A549 (cell line): ENCODE results near the gene SFI1. TPM values are rescaled to one million over a fixed set of nuclear protein-coding genes. Genes with fewer than 3 reads are reported as not detected.

Experiments
- ATAC-seq, 2 experiments: fragments of 200-7000 bp in 1 of 2; fragments of >200 bp in 1 of 2; cut with Nextera tagmentation in 1 of 2; cut with Tn5 transposase in 1 of 2; 3 replicates each; pipeline versions ENCODE4 v1.8.0 to v1.9.1; 2018 to 2020; ENCODE audit warnings: mild to moderate bottlenecking in 1 of 2, moderate library complexity in 1 of 2
- CTCF ChIA-PET: fragments of 300-600 bp; sonication (Branson Sonifier 250); formaldehyde crosslinking; extraction: SDS; loops from one replicate; lab custom pipeline; 2021; ENCODE audit warnings: antibody characterized with exemption, inconsistent platforms; lab: Yijun Ruan, JAX
- POLR2A ChIA-PET: fragments of 350-600 bp; formaldehyde crosslinking; extraction: SDS; loops from one replicate; lab custom pipeline; 2021; ENCODE audit warnings: antibody characterized with exemption, inconsistent platforms; lab: Yijun Ruan, JAX
- DNase-seq, 2 experiments: peaks; one replicate each; pipeline versions ENCODE4 v3.0.0 to v3.0.0-alpha.2; 2011 to 2016; ENCODE audit warnings: low read depth in 1 of 2, low spot score in 1 of 2
- FAIRE-seq: peaks from 2 replicates; lab custom pipeline; 2011; peaks lifted over from hg19 to GRCh38; lab: Jason Lieb, UNC
- H3K27ac ChIP-seq, 2 experiments: fragments of >200 bp; sonication (Bioruptor Twin); formaldehyde crosslinking; 3 replicates each; pipeline ENCODE4 v1.5.1; 2016 to 2017
- H3K4me1 ChIP-seq: fragments of >200 bp; sonication (Bioruptor Twin); formaldehyde crosslinking; 3 replicates; pipeline ENCODE4 v1.6.1; 2016
- H3K4me2 ChIP-seq: fragments of >200 bp; sonication (Bioruptor Twin); formaldehyde crosslinking; 3 replicates; pipeline ENCODE4 v1.6.1; 2016
- H3K4me3 ChIP-seq: fragments of >200 bp; sonication (Bioruptor Twin); formaldehyde crosslinking; 3 replicates; pipeline ENCODE4 v1.5.1; 2016
- H3K9me3 ChIP-seq: fragments of >200 bp; sonication (Bioruptor Twin); formaldehyde crosslinking; 3 replicates; pipeline ENCODE4 v1.6.1; 2016
- CBX8 ChIP-seq: fragments of 200-600 bp; sonication (generic); IDR thresholded peaks from 2 replicates; pipeline ENCODE4 v1.6.1; 2016
- CHD4 ChIP-seq: fragments of 200-600 bp; sonication (generic); IDR thresholded peaks from 2 replicates; pipeline ENCODE4 v1.6.1; 2016; ENCODE audit warnings: antibody characterized with exemption, mild to moderate bottlenecking, borderline replicate concordance
- E2F6 ChIP-seq: IDR thresholded peaks from 2 replicates; pipeline ENCODE4 v1.6.1; 2012; ENCODE audit warnings: low read depth, borderline replicate concordance
- EHMT2 ChIP-seq: fragments of 200-600 bp; sonication (generic); IDR thresholded peaks from 2 replicates; pipeline ENCODE4 v1.6.1; 2016; ENCODE audit warnings: antibody characterized with exemption, low read depth, mild to moderate bottlenecking, moderate library complexity
- EP300 ChIP-seq, 2 experiments: fragments of >200 bp; sonication (Bioruptor Twin); formaldehyde crosslinking; IDR thresholded peaks; 2 replicates in 1 of 2; 3 replicates in 1 of 2; pipeline ENCODE4 v1.6.1; 2016 to 2017
- FOSL2 ChIP-seq, 2 experiments: fragments of 450-650 bp in 1 of 2; fragments of >200 bp in 1 of 2; sonication (Bioruptor Twin) in 1 of 2; formaldehyde crosslinking; IDR thresholded peaks; 2 replicates each; pipeline versions ENCODE4 v1.5.0 to v1.6.1; 2016 to 2020; ENCODE audit warnings: mild to moderate bottlenecking in 1 of 2, moderate library complexity in 1 of 2
- FOXS1 ChIP-seq: fragments of 250-450 bp; sonication (Bioruptor Pico); IDR thresholded peaks from 2 replicates; pipeline ENCODE4 v1.5.0; 2020; ENCODE audit warnings: mild to moderate bottlenecking, moderate library complexity
- HOXA7 ChIP-seq: fragments of 250-450 bp; sonication (Bioruptor Pico); IDR thresholded peaks from 2 replicates; pipeline ENCODE4 v1.5.0; 2020; ENCODE audit warnings: mild to moderate bottlenecking, moderate library complexity
- HOXB13 ChIP-seq: fragments of 250-450 bp; sonication (Bioruptor Pico); IDR thresholded peaks from 2 replicates; pipeline ENCODE4 v1.5.0; 2020; ENCODE audit warnings: low read depth, mild to moderate bottlenecking, moderate library complexity
- JUN ChIP-seq, 2 experiments: fragments of >200 bp; sonication (Bioruptor Twin); formaldehyde crosslinking; IDR thresholded peaks; 2 replicates in 1 of 2; 3 replicates in 1 of 2; pipeline ENCODE4 v1.6.1; 2016 to 2017
- JUNB ChIP-seq: fragments of >200 bp; sonication (Bioruptor Twin); formaldehyde crosslinking; IDR thresholded peaks from 2 replicates; pipeline ENCODE4 v1.6.1; 2016
- KDM1A ChIP-seq: fragments of 200-600 bp; sonication (generic); IDR thresholded peaks from 2 replicates; pipeline ENCODE4 v1.6.1; 2016; ENCODE audit warnings: low read depth, mild to moderate bottlenecking
- KDM5A ChIP-seq: fragments of 200-600 bp; sonication (generic); IDR thresholded peaks from 2 replicates; pipeline ENCODE4 v1.6.1; 2016; ENCODE audit warnings: antibody characterized with exemption, mild to moderate bottlenecking
- NFE2L2 ChIP-seq: fragments of 150-350 bp; conservative IDR thresholded peaks from 2 replicates; pipeline ENCODE4 v1.6.1; 2014; ENCODE audit warnings: low read length
- NR3C1 ChIP-seq: fragments of >200 bp; sonication (Bioruptor Twin); formaldehyde crosslinking; IDR thresholded peaks from 3 replicates; pipeline ENCODE4 v1.6.1; 2017
- PHF8 ChIP-seq: fragments of 200-600 bp; sonication (generic); IDR thresholded peaks from 2 replicates; pipeline ENCODE4 v1.6.1; 2016; ENCODE audit warnings: low read depth, mild to moderate bottlenecking, antibody characterized with exemption, moderate library complexity, borderline replicate concordance
- POLR2AphosphoS2 ChIP-seq: conservative IDR thresholded peaks from 2 replicates; pipeline ENCODE4 v1.6.1; 2012; ENCODE audit warnings: low read length, improper control_type of control experiment, inconsistent platforms
- RAD21 ChIP-seq, 2 experiments: fragments of >200 bp in 1 of 2; sonication (Bioruptor Twin) in 1 of 2; formaldehyde crosslinking in 1 of 2; IDR thresholded peaks in 1 of 2; conservative IDR thresholded peaks in 1 of 2; 2 replicates in 1 of 2; 3 replicates in 1 of 2; pipeline ENCODE4 v1.6.1; 2012 to 2018; ENCODE audit warnings: inconsistent platforms in 1 of 2
- RARB ChIP-seq: fragments of 250-450 bp; sonication (Bioruptor Pico); IDR thresholded peaks from 2 replicates; pipeline ENCODE4 v1.8.0; 2021; ENCODE audit warnings: mild to moderate bottlenecking, moderate library complexity
- REST ChIP-seq: fragments of 200-600 bp; sonication (generic); IDR thresholded peaks from 2 replicates; pipeline ENCODE4 v1.6.1; 2016; ENCODE audit warnings: antibody characterized with exemption, mild to moderate bottlenecking, moderate library complexity
- RFX5 ChIP-seq: fragments of 450-650 bp; IDR thresholded peaks from 2 replicates; pipeline ENCODE4 v1.7.1; 2014; ENCODE audit warnings: antibody characterized with exemption, mild to moderate bottlenecking, moderate library complexity
- SREBF2 ChIP-seq: fragments of 450-650 bp; IDR thresholded peaks from 2 replicates; pipeline ENCODE4 v1.6.1; 2014; ENCODE audit warnings: mild to moderate bottlenecking, moderate library complexity
- TP53 ChIP-seq: fragments of 250-450 bp; sonication (Bioruptor Pico); IDR thresholded peaks from 2 replicates; pipeline ENCODE4 v1.5.0; 2021; ENCODE audit warnings: mild to moderate bottlenecking, moderate library complexity
- WGBS: methylation state at CpG from one replicate; pipeline ENCODE4 v1.1.6; 2017; ENCODE audit errors: missing lambda C conversion rate; 5-methylcytosine and 5-hydroxymethylcytosine counted together
- polyA plus RNA-seq, 4 experiments: library from polyadenylated mRNA; depleted of rRNA in 3 of 4; stranded (reverse); fragments of >200 nt; fragmentation: RNase III in 1 of 4; extraction: RNeasy Plus Mini Kit Qiagen cat#74134 plus additional on column Dnase treatment in 1 of 4; gene quantifications; 2 replicates in 3 of 4; 3 replicates in 1 of 4; pipeline ENCODE4 v1.2.3, GENCODE V29; 2011 to 2017
- TF ChIP-seq, protein P1 (sequence below): fragments of 250-450 bp; sonication (Bioruptor Pico); IDR thresholded peaks from 2 replicates; pipeline ENCODE4 v1.5.0; 2020; ENCODE audit warnings: low read depth, mild to moderate bottlenecking, moderate library complexity
- TF ChIP-seq, protein P2 (sequence below): IDR thresholded peaks from 2 replicates; pipeline ENCODE4 v1.6.1; 2012

SFI1 gene
- polyA plus RNA-seq, 2 of the 4 experiments (the other 2 are of a cell fraction): 6.8 to 17.9 TPM

DNA sequence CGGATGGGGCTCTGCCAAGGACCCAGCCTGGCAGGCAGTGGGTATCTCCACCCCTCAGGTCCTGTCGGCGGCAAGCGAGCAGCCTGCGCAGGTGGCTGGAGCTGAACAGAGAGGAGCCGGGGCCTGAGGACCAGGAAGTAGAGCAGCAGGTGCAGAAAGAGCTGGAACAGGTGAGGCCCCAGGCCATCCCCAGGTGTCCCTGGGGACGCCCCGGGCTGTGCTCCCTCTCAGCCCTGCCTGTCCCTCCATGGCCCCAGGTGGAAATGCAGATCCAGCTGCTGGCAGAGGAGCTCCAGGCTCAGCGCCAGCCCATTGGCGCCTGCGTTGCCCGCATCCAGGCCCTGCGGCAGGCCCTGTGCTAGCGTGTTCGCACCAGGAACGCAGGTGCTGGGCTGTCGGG lies 121.7 kb downstream of the SFI1 start:
- Histone ChIP-seq H3K4me1 (no peaks in the 10 kb centered on the region), H3K9me3 (no peaks in the 10 kb centered on the region), H3K27ac (no peak overlapping the region), H3K4me3 (no peak overlapping the region), H3K4me2 (no peak overlapping the region)
- ChIA-PET POLR2A (no interaction called here), CTCF (interaction anchor here (0.6 kb wide), 1 partner anchor 72 kb away, joined by 3 read pairs; no protein-coding TSS in a partner anchor)
- TF ChIP-seq PHF8 (no peak), POLR2AphosphoS2 (no peak), RARB (no peak), HOXA7 (CRISPR knock-in tag) (no peak), FOSL2 (IDR thresholded peaks at IDR 0.05) (no peak), FOSL2 (CRISPR knock-in tag; IDR thresholded peaks at IDR 0.05) (no peak), RAD21 (conservative IDR thresholded peaks at IDR 0.05 in 1 of 2, IDR thresholded peaks at IDR 0.05 in 1 of 2) (no peak), E2F6 (no peak), EHMT2 (no peak), EP300 (IDR thresholded peaks at IDR 0.05) (no peak), KDM1A (no peak)
- TF ChIP-seq, protein P1, sequence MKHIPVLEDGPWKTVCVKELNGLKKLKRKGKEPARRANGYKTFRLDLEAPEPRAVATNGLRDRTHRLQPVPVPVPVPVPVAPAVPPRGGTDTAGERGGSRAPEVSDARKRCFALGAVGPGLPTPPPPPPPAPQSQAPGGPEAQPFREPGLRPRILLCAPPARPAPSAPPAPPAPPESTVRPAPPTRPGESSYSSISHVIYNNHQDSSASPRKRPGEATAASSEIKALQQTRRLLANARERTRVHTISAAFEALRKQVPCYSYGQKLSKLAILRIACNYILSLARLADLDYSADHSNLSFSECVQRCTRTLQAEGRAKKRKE (CRISPR knock-in tag): no peak
- WGBS: 94% methylated on average over 10 of the region's 17 CpGs
- DNase-seq (no peak), FAIRE-seq (no peak), ATAC-seq (no peak)

DNA sequence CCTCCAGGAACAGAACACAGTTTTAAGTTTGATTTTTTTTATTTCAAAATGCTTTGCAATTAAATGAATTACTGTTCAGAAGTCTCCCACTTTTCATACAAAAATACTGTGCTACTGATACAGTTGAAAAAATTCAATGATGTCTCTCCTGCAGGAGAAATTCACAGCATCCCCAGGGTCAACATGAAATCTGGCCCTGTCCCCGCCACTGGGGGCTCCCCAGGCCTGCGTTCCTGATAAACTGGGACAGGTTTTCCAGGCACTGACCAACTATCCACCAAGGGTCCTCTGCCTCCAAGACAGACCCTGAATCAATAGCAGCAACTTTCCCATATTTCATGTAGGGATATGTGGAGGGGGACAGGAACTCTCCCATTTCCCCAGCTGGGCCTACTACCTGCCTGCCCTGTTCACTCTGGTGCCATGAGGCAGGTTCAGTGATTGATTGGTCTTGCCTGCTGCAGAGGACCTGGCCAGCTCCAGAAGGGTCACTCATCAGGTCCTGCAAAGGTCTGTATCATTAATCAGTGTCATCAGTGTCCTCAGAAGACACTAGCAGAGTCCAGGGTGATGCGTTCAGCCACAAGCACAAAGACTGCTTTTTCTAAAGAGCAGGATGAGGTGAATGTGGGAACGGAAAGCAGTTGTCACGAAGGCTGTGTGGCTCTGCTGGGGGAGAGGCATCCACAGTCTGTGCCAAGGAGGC lies 122.3 kb downstream of the SFI1 start:
- ATAC-seq (no peak), FAIRE-seq (no peak), DNase-seq (no peak)
- H3K4me3 ChIP-seq: no peak overlapping the region
- ChIA-PET CTCF (interaction anchor here (2.0 kb wide), 1 partner anchor 57 kb away, joined by 5 read pairs; no protein-coding TSS in a partner anchor), POLR2A (no interaction called here)
- 91% methylated on average over 5 of the region's 5 CpGs for WGBS
- no peak for TF ChIP-seq FOXS1 (CRISPR knock-in tag)
- no peak for TF ChIP-seq CHD4
- TF ChIP-seq TP53 (CRISPR knock-in tag): no peak
- TF ChIP-seq, protein P2, sequence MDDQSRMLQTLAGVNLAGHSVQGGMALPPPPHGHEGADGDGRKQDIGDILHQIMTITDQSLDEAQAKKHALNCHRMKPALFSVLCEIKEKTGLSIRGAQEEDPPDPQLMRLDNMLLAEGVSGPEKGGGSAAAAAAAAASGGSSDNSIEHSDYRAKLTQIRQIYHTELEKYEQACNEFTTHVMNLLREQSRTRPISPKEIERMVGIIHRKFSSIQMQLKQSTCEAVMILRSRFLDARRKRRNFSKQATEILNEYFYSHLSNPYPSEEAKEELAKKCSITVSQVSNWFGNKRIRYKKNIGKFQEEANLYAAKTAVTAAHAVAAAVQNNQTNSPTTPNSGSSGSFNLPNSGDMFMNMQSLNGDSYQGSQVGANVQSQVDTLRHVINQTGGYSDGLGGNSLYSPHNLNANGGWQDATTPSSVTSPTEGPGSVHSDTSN: no peak
- no peak for TF ChIP-seq RFX5
- TF ChIP-seq KDM5A: no peak
- TF ChIP-seq FOSL2 (IDR thresholded peaks at IDR 0.05): no peak
- no peak for TF ChIP-seq FOSL2 (CRISPR knock-in tag; IDR thresholded peaks at IDR 0.05)
- TF ChIP-seq HOXA7 (CRISPR knock-in tag): no peak
- no peak for TF ChIP-seq POLR2AphosphoS2
- TF ChIP-seq JUNB: no peak
- no peak for TF ChIP-seq JUN (IDR thresholded peaks at IDR 0.05)
- no peak for TF ChIP-seq KDM1A
- TF ChIP-seq NR3C1: no peak
- TF ChIP-seq NFE2L2: no peak
- no peak for TF ChIP-seq CBX8
- TF ChIP-seq REST: no peak
- no peak for TF ChIP-seq SREBF2
- TF ChIP-seq HOXB13 (CRISPR knock-in tag): no peak
- H3K27ac ChIP-seq: no peak overlapping the region
- H3K9me3 ChIP-seq: no peaks in the 10 kb centered on the region
- no peak overlapping the region for H3K4me2 ChIP-seq
- no peaks in the 10 kb centered on the region for H3K4me1 ChIP-seq
